C4-2B (cell line): ENCODE data around the gene FHOD3.

ENCODE experiments used
- ZFX ChIP-seq: fragments of 450-650 bp; IDR thresholded peaks from 2 replicates; pipeline ENCODE4 v1.6.1; 2017
- TF ChIP-seq, protein P1 (sequence below): fragments of 450-650 bp; conservative IDR thresholded peaks from 2 replicates; pipeline ENCODE4 v1.5.1; 2017; ENCODE audit warnings: mild to moderate bottlenecking

DNA sequence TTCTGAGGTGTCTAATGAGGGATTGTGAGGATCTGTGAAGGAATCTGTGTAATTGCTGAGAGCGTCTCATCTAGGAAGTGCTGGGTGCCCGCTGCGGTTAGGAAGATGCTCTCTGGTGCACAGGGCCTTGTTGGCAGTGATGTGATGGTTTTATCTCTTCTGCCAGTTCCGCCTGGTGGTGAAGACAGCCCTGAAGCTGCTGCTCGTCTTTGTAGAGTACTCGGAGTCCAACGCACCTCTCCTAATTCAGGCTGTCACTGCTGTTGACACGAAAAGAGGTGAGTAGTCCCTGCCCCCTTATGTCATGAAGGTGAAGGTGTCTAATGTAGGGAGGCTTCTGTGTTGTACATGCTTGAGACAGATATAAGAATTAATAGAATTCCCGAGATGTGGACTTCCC, 297.1 kb downstream of the FHOD3 start:
- TF ChIP-seq, protein P1, sequence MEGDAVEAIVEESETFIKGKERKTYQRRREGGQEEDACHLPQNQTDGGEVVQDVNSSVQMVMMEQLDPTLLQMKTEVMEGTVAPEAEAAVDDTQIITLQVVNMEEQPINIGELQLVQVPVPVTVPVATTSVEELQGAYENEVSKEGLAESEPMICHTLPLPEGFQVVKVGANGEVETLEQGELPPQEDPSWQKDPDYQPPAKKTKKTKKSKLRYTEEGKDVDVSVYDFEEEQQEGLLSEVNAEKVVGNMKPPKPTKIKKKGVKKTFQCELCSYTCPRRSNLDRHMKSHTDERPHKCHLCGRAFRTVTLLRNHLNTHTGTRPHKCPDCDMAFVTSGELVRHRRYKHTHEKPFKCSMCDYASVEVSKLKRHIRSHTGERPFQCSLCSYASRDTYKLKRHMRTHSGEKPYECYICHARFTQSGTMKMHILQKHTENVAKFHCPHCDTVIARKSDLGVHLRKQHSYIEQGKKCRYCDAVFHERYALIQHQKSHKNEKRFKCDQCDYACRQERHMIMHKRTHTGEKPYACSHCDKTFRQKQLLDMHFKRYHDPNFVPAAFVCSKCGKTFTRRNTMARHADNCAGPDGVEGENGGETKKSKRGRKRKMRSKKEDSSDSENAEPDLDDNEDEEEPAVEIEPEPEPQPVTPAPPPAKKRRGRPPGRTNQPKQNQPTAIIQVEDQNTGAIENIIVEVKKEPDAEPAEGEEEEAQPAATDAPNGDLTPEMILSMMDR = no peak
- TF ChIP-seq ZFX = no peak
